Panc1 (cell line): Measurements from ENCODE around the gene ADCY2. TPM values are rescaled to one million over a fixed set of nuclear protein-coding genes. Genes with fewer than 3 reads are reported as not detected.

ENCODE experiments used
- ATAC-seq: fragments of 200-7000 bp; cut with Tn5 transposase; 2 replicates; pipeline ENCODE4 v1.9.1; 2020; ENCODE audit warnings: mild to moderate bottlenecking, moderate library complexity
- BruUV-seq: library from RNA; stranded (reverse); fragments of 400-500 nt; replicated peaks from 2 replicates; lab custom pipeline; 2021; lab: Mats Ljungman, UMichigan
- CTCF ChIA-PET: fragments of 300-600 bp; sonication (Branson Sonifier 250); formaldehyde crosslinking; loops from one replicate; lab custom pipeline; 2022; ENCODE audit warnings: antibody characterized with exemption; lab: Charles Lee
- POLR2A ChIA-PET: fragments of 300-600 bp; sonication (Branson Sonifier 250); formaldehyde crosslinking; loops from one replicate; lab custom pipeline; 2022; ENCODE audit warnings: antibody characterized with exemption; lab: Charles Lee
- DNase-seq: peaks from one replicate; pipeline ENCODE4 v3.0.0-alpha.2; 2010; ENCODE audit warnings: low read depth, low spot score
- H3K27ac ChIP-seq: 2 replicates; pipeline ENCODE4 v1.5.1; 2011; ENCODE audit warnings: mild to moderate bottlenecking, low read length, inconsistent platforms
- H3K27me3 ChIP-seq: fragments of 200-500 bp; sonication (Bioruptor generic); 2 replicates; pipeline ENCODE4 v1.6.0; 2014; ENCODE audit warnings: low read length, inconsistent platforms; ENCODE audit not compliant: control insufficient read depth, insufficient read depth
- H3K36me3 ChIP-seq: fragments of 200-500 bp; sonication (Bioruptor generic); 2 replicates; pipeline ENCODE4 v1.5.1; 2014; ENCODE audit warnings: inconsistent platforms, mild to moderate bottlenecking, low read length, moderate library complexity; ENCODE audit not compliant: control insufficient read depth, insufficient read depth
- H3K4me1 ChIP-seq: 2 replicates; pipeline ENCODE4 v1.5.1; 2011; ENCODE audit warnings: inconsistent platforms, mild to moderate bottlenecking, low read length, moderate library complexity; ENCODE audit not compliant: control insufficient read depth, insufficient read depth
- H3K4me3 ChIP-seq, 2 experiments: 2 replicates each; pipeline ENCODE4 v1.5.1; 2011 to 2012; ENCODE audit warnings: low read depth in 2 of 2, low read length in 2 of 2, mild to moderate bottlenecking in 2 of 2, inconsistent platforms in 1 of 2, moderate library complexity in 1 of 2
- H3K9me3 ChIP-seq: fragments of 200-500 bp; sonication (Bioruptor generic); 2 replicates; pipeline ENCODE4 v1.5.1; 2014; ENCODE audit warnings: low read depth, mild to moderate bottlenecking, inconsistent platforms, low read length, moderate library complexity; ENCODE audit not compliant: control insufficient read depth, insufficient read depth
- POLR2AphosphoS5 ChIP-seq: IDR thresholded peaks from 2 replicates; pipeline ENCODE4 v1.6.1; 2012; ENCODE audit warnings: mild to moderate bottlenecking, low read depth, low read length, moderate library complexity
- REST ChIP-seq, 2 experiments: IDR thresholded peaks; 2 replicates each; pipeline ENCODE4 v1.6.1; 2011 to 2012; ENCODE audit warnings: low read depth in 2 of 2, control low read depth in 1 of 2, low read length in 1 of 2, mild to moderate bottlenecking in 1 of 2, moderate library complexity in 1 of 2; ENCODE audit not compliant: insufficient read depth in 1 of 2
- SIN3A ChIP-seq: IDR thresholded peaks from 2 replicates; pipeline ENCODE4 v1.6.1; 2012; ENCODE audit warnings: low read depth, mild to moderate bottlenecking, low read length, moderate library complexity, borderline replicate concordance; ENCODE audit not compliant: insufficient read depth
- TCF7L2 ChIP-seq: IDR thresholded peaks from 2 replicates; pipeline ENCODE4 v1.6.1; 2011; ENCODE audit warnings: mild to moderate bottlenecking, low read depth, low read length, inconsistent platforms
- in situ Hi-C: cut with HindIII; loops from 2 replicates; pipeline ENCODE4 v1.10.0; 2016; ENCODE audit warnings: low sequenced_read_pairs, low pct_unique_long_range_greater_than_20kb
- intact Hi-C: fragments of 100-400 bp; cut with micrococcal nuclease; formaldehyde crosslinking; loops from one replicate; pipeline ENCODE4 v1.10.0; 2022; ENCODE audit not compliant: unreplicated experiment
- total RNA-seq: library from RNA; stranded (reverse); gene quantifications from one replicate; pipeline ENCODE4 v1.2.1, GENCODE V29; 2021; ENCODE audit not compliant: unreplicated experiment
- TF ChIP-seq, protein P1 (sequence below): fragments of 450-650 bp; IDR thresholded peaks from 2 replicates; pipeline ENCODE4 v1.5.1; 2017; ENCODE audit warnings: mild to moderate bottlenecking

Gene ADCY2
- total RNA-seq, 1 experiment from 2014 or later, result 0.13 TPM

GRCh38 chr5:7464182-7464581, 68.2 kb downstream of the ADCY2 start:
- POLR2A ChIA-PET, result no interaction called here
- no peak for TF ChIP-seq TCF7L2
- no peak for TF ChIP-seq REST (IDR thresholded peaks at IDR 0.05; ENCODE audit: insufficient read depth in 1 of 2, low read depth in 2 of 2, low read length in 1 of 2)
- TF ChIP-seq POLR2AphosphoS5, result no peak
- no peak for TF ChIP-seq SIN3A
- TF ChIP-seq, protein P1, sequence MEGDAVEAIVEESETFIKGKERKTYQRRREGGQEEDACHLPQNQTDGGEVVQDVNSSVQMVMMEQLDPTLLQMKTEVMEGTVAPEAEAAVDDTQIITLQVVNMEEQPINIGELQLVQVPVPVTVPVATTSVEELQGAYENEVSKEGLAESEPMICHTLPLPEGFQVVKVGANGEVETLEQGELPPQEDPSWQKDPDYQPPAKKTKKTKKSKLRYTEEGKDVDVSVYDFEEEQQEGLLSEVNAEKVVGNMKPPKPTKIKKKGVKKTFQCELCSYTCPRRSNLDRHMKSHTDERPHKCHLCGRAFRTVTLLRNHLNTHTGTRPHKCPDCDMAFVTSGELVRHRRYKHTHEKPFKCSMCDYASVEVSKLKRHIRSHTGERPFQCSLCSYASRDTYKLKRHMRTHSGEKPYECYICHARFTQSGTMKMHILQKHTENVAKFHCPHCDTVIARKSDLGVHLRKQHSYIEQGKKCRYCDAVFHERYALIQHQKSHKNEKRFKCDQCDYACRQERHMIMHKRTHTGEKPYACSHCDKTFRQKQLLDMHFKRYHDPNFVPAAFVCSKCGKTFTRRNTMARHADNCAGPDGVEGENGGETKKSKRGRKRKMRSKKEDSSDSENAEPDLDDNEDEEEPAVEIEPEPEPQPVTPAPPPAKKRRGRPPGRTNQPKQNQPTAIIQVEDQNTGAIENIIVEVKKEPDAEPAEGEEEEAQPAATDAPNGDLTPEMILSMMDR, result no peak
- Histone ChIP-seq H3K36me3 (no peaks in the 10 kb centered on the region), H3K9me3 (no peaks in the 10 kb centered on the region), H3K4me1 (no peaks in the 10 kb centered on the region), H3K27ac (no peak overlapping the region), H3K27me3 (no peaks in the 10 kb centered on the region), H3K4me3 (no peak overlapping the region)
- no peak for DNase-seq
- CTCF ChIA-PET, result no interaction called here
- BruUV-seq, result no TSS peak
- ATAC-seq, result peak; percentile 48; the same call in 1 of the 2 replicates
- intact Hi-C loops, result no loop called here
- in situ Hi-C loops, result no loop called here

DNA sequence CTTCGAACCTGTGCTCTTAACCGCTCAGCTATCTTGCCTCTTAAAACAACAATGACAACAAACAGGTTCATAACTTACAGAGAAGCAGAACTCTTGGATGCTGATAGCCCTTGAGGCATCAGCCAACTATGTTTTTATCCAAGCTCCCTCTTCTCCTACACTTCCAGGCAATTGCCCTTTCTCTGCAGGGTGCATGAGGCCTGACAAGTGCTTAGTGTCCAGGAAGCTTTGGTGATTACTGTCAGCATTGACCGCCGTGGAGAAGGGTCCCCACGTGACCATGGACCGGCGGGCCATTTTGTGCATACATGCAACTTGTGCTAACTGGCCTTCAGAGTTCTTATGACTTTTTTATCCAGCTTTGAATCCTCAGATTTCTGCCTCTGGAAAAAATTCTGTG, 71.2 kb downstream of the ADCY2 start:
- DNase-seq (no peak), ATAC-seq (no peak)
- no TSS peak for BruUV-seq
- no peak overlapping the region for H3K27ac ChIP-seq
- ChIA-PET POLR2A (no interaction called here), CTCF (no interaction called here)
- TF ChIP-seq TCF7L2, result no peak
- no peak for TF ChIP-seq REST (IDR thresholded peaks at IDR 0.05; ENCODE audit: insufficient read depth in 1 of 2, low read depth in 2 of 2, low read length in 1 of 2)
- TF ChIP-seq POLR2AphosphoS5, result no peak
- TF ChIP-seq, protein P1, result no peak
- TF ChIP-seq SIN3A, result no peak
- intact Hi-C loops, result no loop called here
- no peaks in the 10 kb centered on the region for H3K27me3 ChIP-seq
- H3K36me3 ChIP-seq, result no peaks in the 10 kb centered on the region; the same call in 1 of the 2 replicates
- no peaks in the 10 kb centered on the region for H3K4me1 ChIP-seq
- in situ Hi-C loops, result no loop called here
- no peak overlapping the region for H3K4me3 ChIP-seq
- peaks cover 3% of the 10 kb centered on the region; the same call in 1 of the 2 replicates for H3K9me3 ChIP-seq
